Activated T-helper 1 cell treated with Interleukin-2 at 50 U/mL for 16 hours (primary cell): ENCODE data around the gene XCR1.

ENCODE experiments used
- DNase-seq: peaks from one replicate; pipeline ENCODE4 v3.0.0-alpha.2; 2020; ENCODE audit warnings: low read depth

The XCR1 gene

GRCh38 chr3:45981346-45982074 lies 45.8 kb downstream of the XCR1 start:
- no peak for DNase-seq

DNA sequence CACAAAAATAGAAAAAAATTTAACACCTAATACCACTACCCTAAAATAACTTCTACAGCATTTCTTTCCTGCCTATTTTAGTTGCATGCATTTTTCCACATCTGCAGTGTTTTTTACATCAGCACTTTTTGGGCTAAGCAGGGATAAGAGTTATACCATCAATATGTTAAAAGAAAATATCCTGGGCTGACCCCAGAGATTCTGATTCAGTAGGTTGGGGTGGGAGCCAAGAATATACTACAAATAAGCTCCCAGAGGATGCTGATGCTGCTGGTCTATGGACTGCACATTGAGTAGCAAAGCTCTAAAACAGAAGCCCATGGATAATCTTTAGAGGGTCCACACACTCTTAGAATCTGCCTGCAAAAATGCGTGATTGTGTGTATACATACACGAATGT lies 46.5 kb downstream of the XCR1 start:
- DNase-seq, result no peak

- DNase-seq, result no peak
These were observed 47.0 kb downstream of the XCR1 start for GRCh38 chr3:45980229-45980813.

DNA sequence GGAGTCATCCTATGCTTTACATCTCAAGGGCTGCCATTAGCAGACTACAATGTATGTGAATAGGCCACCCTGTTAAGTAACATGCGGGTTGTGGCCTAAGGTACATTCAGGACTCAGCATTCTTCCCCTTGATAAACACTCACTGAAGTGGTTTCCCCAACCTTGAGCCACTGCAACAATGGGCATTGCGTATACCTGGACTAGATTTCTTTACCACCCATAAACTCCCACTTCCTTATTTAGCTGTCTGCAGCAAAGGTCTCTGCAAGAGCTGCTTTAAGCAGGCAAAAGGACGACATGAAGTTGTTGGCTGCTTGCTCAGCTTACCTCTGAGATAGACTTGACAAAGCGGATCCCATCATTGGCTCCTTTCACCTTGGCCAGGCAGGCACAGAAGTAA lies 47.9 kb downstream of the XCR1 start:
- DNase-seq, result no peak

- peak; percentile 37 for DNase-seq
These were observed 49.1 kb downstream of the XCR1 start for GRCh38 chr3:45978006-45978761.

DNA sequence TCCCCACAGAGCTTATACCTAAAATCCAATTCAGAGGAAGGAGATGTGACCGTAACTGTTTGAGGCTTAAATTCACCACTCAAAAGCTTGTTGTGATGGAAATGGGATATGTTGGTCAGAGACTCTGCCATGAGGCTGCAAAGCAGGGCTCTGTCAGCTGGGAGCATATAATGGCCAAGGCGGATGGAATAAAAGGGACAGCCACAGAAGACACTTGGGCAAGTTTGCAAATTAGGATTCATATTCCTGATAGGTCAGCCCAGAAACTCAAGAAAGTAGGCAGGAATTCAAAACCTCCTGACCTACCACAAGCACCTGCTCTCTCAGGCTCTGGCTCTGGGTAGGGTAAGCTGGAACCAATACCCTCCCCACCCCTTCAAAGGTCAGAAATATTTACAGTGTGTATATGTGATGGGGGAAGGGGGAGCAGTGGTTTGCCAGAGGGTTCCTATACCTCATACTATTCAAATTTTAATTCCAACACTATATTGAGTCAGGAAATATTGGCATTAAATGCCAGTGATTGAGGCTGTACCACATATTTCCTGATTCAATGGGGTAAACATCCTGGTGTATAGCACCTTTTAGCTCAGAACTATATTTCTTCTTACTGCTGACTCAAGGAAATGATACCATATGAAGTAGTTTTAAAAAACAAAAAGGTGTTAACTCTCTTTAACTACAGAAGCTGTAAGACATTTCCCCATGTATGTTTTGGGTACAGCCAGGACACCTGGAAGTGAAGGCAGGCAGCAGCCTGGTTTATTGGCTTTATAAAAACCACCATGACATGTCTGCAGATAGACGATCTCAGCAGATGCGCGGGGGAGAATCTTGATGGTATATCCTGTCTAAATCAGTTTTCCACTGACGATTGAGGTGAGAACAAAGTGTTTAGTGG lies 50.8 kb downstream of the XCR1 start:
- no peak for DNase-seq

DNA sequence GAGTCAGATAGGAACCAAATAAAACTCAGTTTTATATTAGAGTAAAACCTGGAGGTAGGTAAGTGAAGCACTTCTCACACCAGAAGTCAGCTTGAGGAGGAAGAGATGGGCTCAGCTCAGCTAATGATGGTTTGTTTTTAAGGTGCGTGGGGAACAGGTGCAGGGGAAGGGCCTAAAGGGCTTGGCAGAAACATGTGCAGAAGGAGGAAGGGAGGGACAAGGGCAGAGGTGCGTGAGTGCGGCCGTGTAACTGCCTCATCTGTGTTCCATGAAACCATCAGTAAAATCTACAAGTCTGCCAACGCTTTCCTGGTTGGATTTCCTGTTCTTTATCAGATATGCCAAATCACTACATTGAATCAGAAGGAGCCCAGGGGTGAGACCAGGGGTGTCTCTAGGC lies 51.6 kb downstream of the XCR1 start:
- DNase-seq, result no peak

GRCh38 chr3:45974686-45975085 lies 52.6 kb downstream of the XCR1 start:
- DNase-seq, result no peak

- DNase-seq, result no peak
These were observed 54.5 kb downstream of the XCR1 start for GRCh38 chr3:45972534-45973402.

GRCh38 chr3:45969953-45970352 lies 57.3 kb downstream of the XCR1 start:
- no peak for DNase-seq

- no peak for DNase-seq
These were observed 58.2 kb downstream of the XCR1 start for GRCh38 chr3:45969116-45969515.

DNA sequence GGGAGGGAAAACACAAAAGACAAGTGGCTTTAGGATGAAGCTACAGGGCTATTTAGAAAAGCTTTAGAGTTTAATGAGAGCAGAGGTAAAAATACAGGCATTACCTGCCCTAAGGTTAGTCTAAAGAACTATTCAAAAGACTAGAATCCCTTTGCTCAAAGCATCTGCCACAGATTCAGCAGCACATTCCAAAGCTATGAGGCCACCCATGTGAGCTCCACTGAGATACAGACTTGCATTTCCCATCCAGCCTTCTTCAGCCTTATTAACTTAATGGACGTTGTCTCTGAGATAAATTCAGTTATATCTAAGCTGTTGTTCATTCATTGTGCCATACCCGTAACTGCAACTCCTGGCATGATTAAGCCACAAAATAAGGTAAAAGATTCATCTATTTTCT lies 58.6 kb downstream of the XCR1 start:
- no peak for DNase-seq

GRCh38 chr3:45968149-45968548 lies 59.1 kb downstream of the XCR1 start:
- no peak for DNase-seq

DNA sequence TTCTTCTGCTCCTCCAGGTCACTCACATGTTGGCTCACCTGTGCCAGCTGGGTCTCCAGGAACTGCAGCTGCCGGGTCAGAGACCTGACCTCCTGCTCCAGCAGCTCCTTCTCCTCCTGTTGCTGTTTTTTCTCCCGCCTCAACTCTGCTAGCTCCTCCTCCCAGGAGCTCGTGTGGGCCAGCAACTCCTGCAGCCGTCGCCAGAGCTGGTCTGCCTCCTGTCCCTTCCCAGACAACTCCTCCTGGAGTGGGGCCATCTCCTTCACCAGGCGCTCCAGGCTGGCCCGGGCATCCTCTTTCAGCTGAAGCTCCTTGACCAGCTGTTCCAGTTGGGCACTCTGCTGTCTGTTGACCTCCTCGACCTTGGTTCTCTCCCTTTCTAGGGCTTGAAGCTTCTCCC lies 59.6 kb downstream of the XCR1 start:
- DNase-seq, result no peak
